Body of pancreas (tissue), 4 donors: ENCODE results near the gene ZNF516. TPM values are rescaled to one million over a fixed set of nuclear protein-coding genes. Genes with fewer than 3 reads are reported as not detected.

Experiments
- ATAC-seq: fragments of 150-250 bp; one replicate; pipeline ENCODE4 v1.9.1; 2016
- DNase-seq, 4 donors: peaks; one replicate each; pipeline ENCODE4 v3.0.0-alpha.2; 2019
- H3K27ac ChIP-seq, 4 donors: fragments of 200-600 bp; sonication (generic); 1 replicate in 3 of 4; 2 replicates in 1 of 4; pipeline versions ENCODE4 v1.5.1 to v1.6.1; 2016 to 2019; ENCODE audit warnings: mild to moderate bottlenecking in 1 of 4, mixed read lengths in 1 of 4, moderate library complexity in 1 of 4
- H3K27me3 ChIP-seq, 2 donors: fragments of 200-600 bp; sonication (generic); one replicate each; pipeline ENCODE4 v1.6.0; 2016; ENCODE audit warnings: mild to moderate bottlenecking in 1 of 2
- H3K36me3 ChIP-seq, 2 donors: fragments of 200-600 bp; sonication (generic); replicated peaks in 1 of 2; 2 replicates each; pipeline ENCODE4 v1.5.1; 2016; ENCODE audit warnings: low read depth in 2 of 2; ENCODE audit not compliant: insufficient read depth in 1 of 2
- H3K4me1 ChIP-seq: fragments of 200-600 bp; sonication (generic); one replicate; pipeline ENCODE4 v1.6.0; 2016
- H3K4me3 ChIP-seq, 2 donors: fragments of 200-600 bp; sonication (generic); 1 replicate in 1 of 2; 2 replicates in 1 of 2; pipeline ENCODE4 v1.5.1; 2016 to 2019
- H3K9me3 ChIP-seq, 3 donors: fragments of 200-600 bp; sonication (generic); 1 replicate in 2 of 3; 2 replicates in 1 of 3; pipeline ENCODE4 v1.5.1; 2016
- CTCF ChIP-seq, 7 experiments: fragments of 450-650 bp in 4 of 7; fragments of 200-600 bp in 3 of 7; sonication (generic) in 3 of 7; IDR thresholded peaks; one replicate each; pipeline ENCODE4 v1.5.1; 2016 to 2019; ENCODE audit warnings: antibody characterized with exemption in 7 of 7
- POLR2A ChIP-seq, 3 donors: fragments of 450-650 bp; IDR thresholded peaks; one replicate each; pipeline ENCODE4 v1.6.1; 2016; ENCODE audit warnings: antibody characterized with exemption in 3 of 3, mild to moderate bottlenecking in 2 of 3
- WGBS, 2 donors: methylation state at CpG; one replicate each; pipeline ENCODE4 v1.1.5; 2017; 5-methylcytosine and 5-hydroxymethylcytosine counted together
- intact Hi-C: fragments of 100-400 bp; cut with DNase I; formaldehyde crosslinking; loops from one replicate; pipeline ENCODE4 v1.15.1; 2023
- total RNA-seq, 2 donors: library from RNA; depleted of rRNA; stranded (reverse); fragments of >200 nt; gene quantifications; one replicate each; pipeline ENCODE4 v1.1.0, GENCODE V29; 2016

ZNF516 gene
- total RNA-seq, 2 donors from 2014 or later, result 13.5 to 16.5 TPM

- TF ChIP-seq POLR2A (IDR thresholded peaks at IDR 0.05), result no peak
- no peak for TF ChIP-seq CTCF (IDR thresholded peaks at IDR 0.05)
- no peak overlapping the region for H3K4me3 ChIP-seq
- H3K27ac ChIP-seq, result no peak overlapping the region
- no peak for ATAC-seq
- no peaks in the 10 kb centered on the region for H3K9me3 ChIP-seq
- WGBS, 2 donors, result 94 to 98% methylated on average over 21 to 27 of the region's 27 CpGs
- no peaks in the 10 kb centered on the region for H3K36me3 ChIP-seq
- no peaks in the 10 kb centered on the region for H3K27me3 ChIP-seq
- no peak for DNase-seq
- H3K4me1 ChIP-seq, result peaks cover 21% of the 10 kb centered on the region
- intact Hi-C loops, result no loop called here
Measured at GRCh38 chr18:76461692-76462325, 33.2 kb downstream of the ZNF516 start.

- ATAC-seq, result no peak
- intact Hi-C loops, result no loop called here
- peaks cover 21% of the 10 kb centered on the region for H3K4me1 ChIP-seq
- H3K36me3 ChIP-seq, result no peaks in the 10 kb centered on the region
- DNase-seq, result no peak
- no peak overlapping the region for H3K4me3 ChIP-seq
- H3K27ac ChIP-seq, result no peak overlapping the region
- no peaks in the 10 kb centered on the region for H3K9me3 ChIP-seq
- H3K27me3 ChIP-seq, result no peaks in the 10 kb centered on the region
- WGBS, 2 donors, result 94% methylated on average over 8 of the region's 8 CpGs
- TF ChIP-seq CTCF (IDR thresholded peaks at IDR 0.05) (no peak), POLR2A (IDR thresholded peaks at IDR 0.05) (no peak)
Measured at GRCh38 chr18:76461148-76461547, 33.9 kb downstream of the ZNF516 start.

GRCh38 chr18:76460482-76460881, 34.6 kb downstream of the ZNF516 start:
- 59 to 66% methylated on average over 9 of the region's 9 CpGs for WGBS, 2 donors
- Histone ChIP-seq H3K27me3 (no peaks in the 10 kb centered on the region), H3K4me1 (peaks cover 21% of the 10 kb centered on the region), H3K4me3 (no peak overlapping the region), H3K9me3 (no peaks in the 10 kb centered on the region), H3K36me3 (no peaks in the 10 kb centered on the region), H3K27ac (peak overlapping the region; percentile 41 to 92 (median 84))
- intact Hi-C loops, result no loop called here
- DNase-seq (no peak), ATAC-seq (no peak)
- no peak for TF ChIP-seq POLR2A (IDR thresholded peaks at IDR 0.05)
- no peak for TF ChIP-seq CTCF (IDR thresholded peaks at IDR 0.05)

- peak; percentile 64 to 86 (median 74) for DNase-seq
- peaks cover 27% of the 10 kb centered on the region for H3K4me1 ChIP-seq
- 63 to 70% methylated on average over 22 to 26 of the region's 26 CpGs for WGBS, 2 donors
Measured at GRCh38 chr18:76459687-76460350, 35.2 kb downstream of the ZNF516 start.

More at GRCh38 chr18:76459687-76460350, 35.2 kb downstream of the ZNF516 start:
- no peaks in the 10 kb centered on the region for H3K9me3 ChIP-seq
- H3K27me3 ChIP-seq, result no peaks in the 10 kb centered on the region
- peak; percentile 89 for ATAC-seq
- no peaks in the 10 kb centered on the region for H3K36me3 ChIP-seq
- intact Hi-C loops, result no loop called here
- H3K27ac ChIP-seq, result peak overlapping the region; percentile 73 to 92 (median 84)
- H3K4me3 ChIP-seq, result no peak overlapping the region
- no peak for TF ChIP-seq CTCF (IDR thresholded peaks at IDR 0.05)
- TF ChIP-seq POLR2A (IDR thresholded peaks at IDR 0.05), result peak in 2 of 3 donors; percentile 51 to 75
